ENCODE measurements around the gene SLC9B1.

SLC9B1 gene

DNA sequence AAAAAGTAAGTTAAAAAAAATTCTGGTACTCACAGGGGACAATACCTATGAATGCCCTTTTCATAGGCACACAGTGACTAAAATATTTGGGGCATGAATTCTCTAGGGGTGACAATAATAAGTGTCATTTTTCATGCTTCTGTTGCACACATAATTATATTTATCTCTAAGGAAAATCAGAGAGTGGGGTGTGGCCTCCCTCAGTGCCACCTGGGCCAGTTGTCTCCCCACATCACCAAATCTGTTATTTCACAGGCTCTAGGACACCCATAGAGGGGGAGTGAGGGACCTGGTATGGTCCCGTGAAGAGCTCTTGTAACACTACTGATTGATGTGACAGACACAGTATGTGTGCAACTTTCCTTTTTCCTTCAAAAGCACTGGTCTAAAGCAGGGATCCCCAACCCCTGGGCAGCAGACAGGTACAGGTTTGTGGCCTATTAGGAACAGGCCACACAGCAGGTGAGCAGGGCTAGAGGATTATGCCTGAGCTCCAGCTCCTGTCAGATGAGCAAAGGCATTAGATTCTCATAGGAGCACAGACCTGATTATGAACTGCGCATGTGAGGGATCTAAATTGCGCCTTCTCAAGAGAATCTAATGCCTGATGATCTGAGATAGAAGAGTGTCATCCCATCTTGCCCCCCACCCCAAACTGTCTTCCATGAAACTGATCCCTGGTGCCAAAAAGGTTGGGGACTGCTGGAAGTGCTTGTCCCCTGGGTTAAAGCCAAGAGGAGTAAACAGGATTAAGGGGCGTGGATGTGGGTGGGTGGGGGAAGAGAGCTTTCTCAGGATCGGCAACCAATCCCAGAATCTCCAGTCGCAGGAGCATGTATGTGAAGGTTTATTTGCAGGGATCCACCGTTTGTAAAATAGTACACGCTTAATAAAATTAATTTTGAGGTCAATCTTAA lies 856 bp downstream of the SLC9B1 start:
- Mint-ChIP-seq H3K27ac (peak overlapping the region in 2 of 3 experiments; percentile 96 to 99), H3K36me3 (ENCODE audit: low read depth) (no peaks in the 10 kb centered on the region), H3K27me3 (ENCODE audit: low read depth) (no peaks in the 10 kb centered on the region), H3K9me3 (no peaks in the 10 kb centered on the region), H3K4me3 (peak overlapping the region; percentile 81 to 93 (median 87)), H3K4me1 (peaks cover 5% of the 10 kb centered on the region)
- TF ChIP-seq CTCF (IDR thresholded peaks at IDR 0.05; ENCODE audit: unreplicated experiment in 3 of 3): no peak

GRCh38 chr4:103012551-103012950 lies 7.0 kb downstream of the SLC9B1 start:
- H3K27ac Mint-ChIP-seq: peak overlapping the region; percentile 90 to 98 (median 95)
- no peaks in the 10 kb centered on the region for H3K27me3 Mint-ChIP-seq (ENCODE audit: low read depth)
- H3K4me3 Mint-ChIP-seq: no peak overlapping the region
- no peaks in the 10 kb centered on the region for H3K9me3 Mint-ChIP-seq
- TF ChIP-seq CTCF (IDR thresholded peaks at IDR 0.05; ENCODE audit: unreplicated experiment in 3 of 3): no peak
- H3K4me1 Mint-ChIP-seq: peaks cover 25% of the 10 kb centered on the region
- H3K36me3 Mint-ChIP-seq (ENCODE audit: low read depth): no peaks in the 10 kb centered on the region

DNA sequence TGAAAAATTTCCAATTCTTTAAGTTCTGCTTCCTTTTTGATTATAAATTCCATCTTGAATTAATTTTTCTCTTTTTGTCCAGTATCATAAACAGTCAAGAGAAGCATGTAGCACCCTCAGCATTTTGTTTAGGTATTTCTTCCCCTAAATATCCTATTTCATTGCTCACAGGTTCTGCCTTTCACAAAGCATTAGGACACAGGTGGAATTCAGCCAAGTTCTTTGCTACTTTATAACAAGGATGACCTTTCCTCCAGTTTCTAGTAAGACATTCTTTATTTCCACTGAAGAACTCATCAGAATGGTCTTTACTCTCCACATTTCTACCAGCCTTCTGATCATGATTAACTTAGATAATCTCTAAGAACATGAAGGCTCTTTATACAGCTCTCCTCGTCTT lies 7.4 kb downstream of the SLC9B1 start:
- Mint-ChIP-seq H3K9me3 (no peaks in the 10 kb centered on the region), H3K27ac (peak overlapping the region; percentile 90 to 98 (median 95)), H3K4me1 (peaks cover 25% of the 10 kb centered on the region), H3K27me3 (ENCODE audit: low read depth) (no peaks in the 10 kb centered on the region), H3K36me3 (ENCODE audit: low read depth) (no peaks in the 10 kb centered on the region), H3K4me3 (no peak overlapping the region)
- no peak for TF ChIP-seq CTCF (IDR thresholded peaks at IDR 0.05; ENCODE audit: unreplicated experiment in 3 of 3)

GRCh38 chr4:103011378-103012025 lies 8.0 kb downstream of the SLC9B1 start:
- TF ChIP-seq CTCF (IDR thresholded peaks at IDR 0.05; ENCODE audit: unreplicated experiment in 3 of 3): no peak
- no peak overlapping the region for H3K4me3 Mint-ChIP-seq
- peaks cover 25% of the 10 kb centered on the region for H3K4me1 Mint-ChIP-seq
- H3K27me3 Mint-ChIP-seq (ENCODE audit: low read depth): no peaks in the 10 kb centered on the region
- H3K9me3 Mint-ChIP-seq: no peaks in the 10 kb centered on the region
- H3K27ac Mint-ChIP-seq: peak overlapping the region; percentile 90 to 98 (median 95)
- no peaks in the 10 kb centered on the region for H3K36me3 Mint-ChIP-seq (ENCODE audit: low read depth)

DNA sequence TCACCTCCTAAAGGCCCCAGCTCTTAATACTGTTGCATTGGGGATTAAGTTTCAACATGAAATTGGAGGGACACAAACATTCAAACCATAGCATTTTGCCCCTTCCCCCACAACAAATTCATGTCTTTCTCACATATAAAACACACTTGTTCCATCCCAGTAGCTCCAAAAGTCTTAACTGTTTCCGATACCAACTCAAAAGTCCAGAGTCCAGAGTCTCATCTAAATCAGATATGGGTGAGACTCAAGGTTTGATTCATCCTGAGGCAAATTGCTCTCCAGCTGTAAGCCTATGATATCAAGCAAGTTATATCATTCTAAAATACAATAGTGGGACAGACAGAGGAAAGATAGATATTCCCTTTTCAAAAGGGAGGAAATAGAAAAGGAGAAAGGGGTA lies 8.7 kb downstream of the SLC9B1 start:
- peaks cover 25% of the 10 kb centered on the region for H3K4me1 Mint-ChIP-seq

More for the DNA sequence above, 8.7 kb downstream of the SLC9B1 start:
- TF ChIP-seq CTCF (IDR thresholded peaks at IDR 0.05; ENCODE audit: unreplicated experiment in 3 of 3): no peak
- Mint-ChIP-seq H3K9me3 (no peaks in the 10 kb centered on the region), H3K27ac (peak overlapping the region in 2 of 3 experiments; percentile 16 to 95), H3K27me3 (ENCODE audit: low read depth) (no peaks in the 10 kb centered on the region), H3K36me3 (ENCODE audit: low read depth) (no peaks in the 10 kb centered on the region), H3K4me3 (no peak overlapping the region)
